VCaP (cell line): Measurements from ENCODE around the gene IVD.

Experiments
- H3K27ac ChIP-seq: fragments of 450-650 bp; 2 replicates; pipeline ENCODE4 v1.5.1; 2017
- CTCF ChIP-seq: fragments of 450-650 bp; conservative IDR thresholded peaks from 2 replicates; pipeline ENCODE4 v1.5.1; 2017; ENCODE audit warnings: mild to moderate bottlenecking, moderate library complexity

IVD gene

DNA sequence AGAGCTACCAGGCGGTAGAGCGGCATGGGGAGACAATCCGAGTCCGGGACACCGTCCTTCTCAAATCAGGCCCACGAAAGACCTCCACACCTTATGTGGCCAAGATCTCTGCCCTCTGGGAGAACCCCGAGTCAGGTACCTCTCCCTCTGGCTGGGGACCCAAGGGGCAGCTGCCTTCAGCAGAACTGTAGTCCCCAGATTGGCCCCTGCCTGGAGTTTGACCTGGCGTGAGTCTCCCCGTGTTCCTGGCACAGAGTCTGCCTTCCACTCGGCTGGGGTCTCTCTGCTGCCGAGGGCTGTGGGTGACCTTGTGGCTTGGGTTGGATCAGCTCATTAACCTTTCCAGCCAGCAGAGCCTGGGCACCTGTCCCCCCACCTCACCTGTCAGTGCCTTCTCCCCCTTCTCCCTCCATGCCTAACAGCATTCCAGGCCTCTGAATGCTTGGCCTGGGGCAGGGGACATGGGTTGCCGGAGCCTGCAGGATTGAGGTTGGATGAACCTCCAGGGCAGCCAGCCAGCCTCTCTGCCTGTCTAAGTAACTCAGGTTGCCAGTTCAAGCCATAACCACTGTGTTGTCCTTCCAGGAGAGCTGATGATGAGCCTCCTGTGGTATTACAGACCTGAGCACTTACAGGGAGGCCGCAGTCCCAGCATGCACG lies 58.4 kb downstream of the IVD start:
- no peak overlapping the region for H3K27ac ChIP-seq
- TF ChIP-seq CTCF, result no peak

- TF ChIP-seq CTCF, result no peak
- H3K27ac ChIP-seq, result no peak overlapping the region
These were observed 59.1 kb downstream of the IVD start for GRCh38 chr15:40464595-40465185.

DNA sequence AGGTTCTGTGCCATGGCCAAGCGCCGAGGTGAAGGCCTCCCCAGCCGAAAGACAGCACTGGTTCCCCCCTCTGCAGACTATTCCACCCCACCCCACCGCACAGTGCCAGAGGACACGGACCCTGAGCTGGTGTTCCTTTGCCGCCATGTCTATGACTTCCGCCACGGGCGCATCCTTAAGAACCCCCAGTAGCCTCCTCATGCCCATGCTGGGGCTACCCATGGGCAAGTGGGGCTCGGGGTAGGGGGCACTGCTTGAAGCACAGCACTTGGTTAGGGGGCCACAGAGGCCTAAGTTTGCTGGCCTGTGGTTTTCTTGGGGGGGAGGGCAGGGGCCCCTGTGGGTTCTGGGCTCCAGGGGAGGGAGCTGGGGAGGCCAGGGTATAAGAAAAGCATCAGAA lies 60.3 kb downstream of the IVD start:
- H3K27ac ChIP-seq, result no peak overlapping the region
- no peak for TF ChIP-seq CTCF

DNA sequence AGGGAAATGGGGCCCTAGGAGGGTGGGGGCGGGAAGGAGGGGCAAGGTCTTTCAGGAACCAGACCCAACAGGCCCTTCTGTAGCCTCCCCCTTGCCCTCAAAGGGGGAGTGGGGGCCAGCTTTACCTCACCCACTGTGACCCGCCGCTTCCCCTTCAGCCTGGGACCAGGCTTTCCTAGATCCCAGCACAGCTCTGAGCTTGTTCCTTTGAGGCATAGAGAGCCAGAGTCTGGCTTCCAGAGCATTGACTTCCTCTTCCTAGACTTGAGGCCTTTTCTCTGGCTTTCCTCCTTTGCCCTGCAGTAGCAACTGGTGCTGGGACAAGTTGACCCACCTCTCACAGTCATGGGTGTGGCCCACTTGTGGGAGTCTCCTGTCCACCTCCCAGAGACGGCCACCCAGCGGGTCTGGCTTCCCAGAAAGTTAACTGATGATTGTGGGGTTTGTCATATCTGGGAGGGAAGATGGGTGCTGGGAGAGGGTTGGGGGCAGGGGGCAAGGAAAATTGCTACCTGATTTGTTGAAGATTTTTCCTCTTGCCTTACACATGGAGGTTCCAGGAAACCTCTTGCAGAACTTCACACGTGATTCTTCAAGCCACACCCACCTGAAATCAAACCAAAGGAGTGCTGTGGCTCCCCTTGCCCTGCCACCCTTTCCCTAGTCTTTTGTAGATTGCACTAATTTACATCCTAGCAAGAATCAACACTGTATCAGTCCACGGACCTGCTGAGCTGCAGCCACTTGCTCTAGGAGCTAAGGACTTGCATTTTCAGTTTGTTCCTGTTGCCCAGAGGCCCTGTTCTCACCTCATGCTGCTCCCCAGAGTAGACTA lies 61.0 kb downstream of the IVD start:
- H3K27ac ChIP-seq, result no peak overlapping the region
- TF ChIP-seq CTCF, result no peak

DNA sequence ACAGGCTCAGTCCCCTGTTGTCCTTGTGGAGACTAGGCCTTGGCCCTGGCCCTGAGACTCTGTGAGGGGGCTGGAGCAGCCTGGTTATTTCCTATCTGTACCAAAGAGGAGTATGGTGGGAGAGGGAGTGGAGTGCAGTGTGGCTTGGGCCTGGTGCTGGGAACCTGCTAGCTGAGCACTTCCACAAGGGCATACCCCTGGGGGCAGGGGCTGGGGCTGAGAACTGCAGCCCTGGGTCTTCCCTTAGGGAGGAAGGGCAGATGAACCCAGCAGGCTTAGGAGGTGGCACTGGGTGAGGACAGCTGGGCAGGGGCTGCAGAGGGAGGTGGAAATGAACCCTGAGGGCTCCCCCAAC lies 61.6 kb downstream of the IVD start:
- H3K27ac ChIP-seq, result no peak overlapping the region
- TF ChIP-seq CTCF, result no peak

DNA sequence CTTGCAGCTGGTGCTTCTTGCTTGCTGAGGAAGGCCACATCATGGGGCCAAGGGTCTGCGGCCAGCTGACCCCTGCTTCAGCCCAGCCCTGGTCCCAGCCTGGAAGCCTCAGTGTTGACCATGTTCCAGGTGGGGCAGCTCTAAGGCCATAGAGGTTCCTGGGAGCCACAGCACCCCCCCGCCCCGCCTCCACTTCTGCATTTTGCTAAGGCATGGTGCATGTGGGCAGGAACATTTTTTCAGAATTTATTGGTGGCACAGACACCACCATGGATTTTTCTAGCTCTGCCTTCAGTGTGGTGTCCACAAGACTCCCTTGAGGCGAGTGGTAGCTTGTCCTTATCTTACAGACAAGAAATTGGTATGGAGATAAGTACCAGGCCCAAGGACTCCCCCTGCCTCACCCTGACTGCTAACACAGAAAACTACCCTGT lies 63.3 kb downstream of the IVD start:
- H3K27ac ChIP-seq, result no peak overlapping the region
- no peak for TF ChIP-seq CTCF

DNA sequence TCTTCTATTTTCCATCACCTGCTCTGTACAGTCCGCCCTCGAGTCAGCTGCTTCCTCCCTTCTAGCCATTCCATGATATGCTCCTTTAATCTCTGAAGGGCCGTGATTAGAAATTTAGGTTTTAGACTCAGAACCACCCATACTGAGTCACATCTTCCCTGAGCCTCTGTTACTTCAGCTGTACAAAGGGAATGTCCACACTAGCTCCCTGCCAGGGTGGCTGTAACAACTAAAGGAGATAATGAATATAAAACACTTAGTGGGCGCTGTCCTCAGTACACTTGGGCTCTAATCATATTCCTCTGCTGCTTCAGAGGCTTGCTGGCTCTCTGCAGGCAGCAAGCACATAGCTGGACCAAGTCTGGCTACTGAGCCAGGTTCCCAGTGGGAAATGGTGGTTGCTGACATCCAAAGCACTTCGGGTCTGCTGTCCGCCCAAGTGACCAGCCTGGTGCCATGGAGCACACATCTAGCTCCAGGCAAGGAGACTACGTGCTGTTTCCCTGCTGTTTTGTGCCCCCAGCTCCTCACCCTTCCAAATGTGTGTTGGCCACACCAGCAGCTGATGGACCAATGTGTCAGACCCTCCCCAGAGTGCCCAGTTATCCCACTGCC lies 64.3 kb downstream of the IVD start:
- TF ChIP-seq CTCF, result no peak
- peak overlapping the region; percentile 88 for H3K27ac ChIP-seq
